8988T (cell line): ENCODE measurements around the gene TMEM41B.
"Not testable (repeated sequence)": the region's sequence is repeated elsewhere in the genome, so short reads cannot be mapped to it uniquely, and the experiment has no call there.

Source experiments
- DNase-seq: peaks from one replicate; pipeline ENCODE4 v3.0.0; 2011

Gene TMEM41B, protein sequence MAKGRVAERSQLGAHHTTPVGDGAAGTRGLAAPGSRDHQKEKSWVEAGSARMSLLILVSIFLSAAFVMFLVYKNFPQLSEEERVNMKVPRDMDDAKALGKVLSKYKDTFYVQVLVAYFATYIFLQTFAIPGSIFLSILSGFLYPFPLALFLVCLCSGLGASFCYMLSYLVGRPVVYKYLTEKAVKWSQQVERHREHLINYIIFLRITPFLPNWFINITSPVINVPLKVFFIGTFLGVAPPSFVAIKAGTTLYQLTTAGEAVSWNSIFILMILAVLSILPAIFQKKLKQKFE

DNA sequence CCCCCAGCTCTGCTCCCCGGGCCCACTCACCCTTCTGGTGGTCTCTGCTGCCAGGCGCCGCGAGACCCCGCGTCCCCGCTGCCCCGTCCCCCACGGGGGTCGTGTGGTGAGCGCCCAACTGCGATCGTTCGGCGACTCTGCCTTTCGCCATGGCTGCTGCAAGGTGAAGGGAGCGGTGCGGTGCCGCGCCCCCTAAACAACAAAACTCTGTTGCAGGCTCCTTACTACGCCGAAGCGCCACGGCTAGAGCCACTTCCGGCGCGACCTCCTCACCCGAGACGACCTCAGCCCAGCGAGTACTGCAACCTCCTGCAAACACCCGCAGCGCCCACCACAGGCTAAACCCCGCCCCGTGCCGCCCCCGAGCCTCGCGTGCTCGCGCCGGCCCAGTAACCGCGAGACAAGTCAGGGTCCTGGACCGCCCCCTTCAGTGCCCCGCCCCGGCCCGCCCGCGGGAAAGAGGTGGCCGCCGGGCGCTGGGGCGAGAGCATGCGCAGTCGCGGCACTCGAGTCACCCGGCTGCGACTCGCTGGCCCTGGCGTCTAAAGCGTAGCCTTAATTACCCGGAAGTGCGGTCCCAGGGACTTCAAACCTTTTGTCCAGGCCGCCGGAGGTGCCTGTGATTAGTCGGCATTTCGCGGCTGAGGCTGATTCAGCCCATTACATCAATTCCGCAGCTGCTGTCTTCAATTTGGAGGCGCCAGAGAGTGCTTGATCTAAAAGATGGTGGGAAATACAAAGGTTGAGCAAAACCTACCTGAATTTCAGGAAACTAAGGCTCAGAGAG lies at the start of gene TMEM41B:
TSS of gene TMEM41B (minus strand) at position 303 of the 787 bp plus-strand sequence. CDS start at position 151, 152 bp downstream.
- DNase-seq = peak; percentile 96

DNA sequence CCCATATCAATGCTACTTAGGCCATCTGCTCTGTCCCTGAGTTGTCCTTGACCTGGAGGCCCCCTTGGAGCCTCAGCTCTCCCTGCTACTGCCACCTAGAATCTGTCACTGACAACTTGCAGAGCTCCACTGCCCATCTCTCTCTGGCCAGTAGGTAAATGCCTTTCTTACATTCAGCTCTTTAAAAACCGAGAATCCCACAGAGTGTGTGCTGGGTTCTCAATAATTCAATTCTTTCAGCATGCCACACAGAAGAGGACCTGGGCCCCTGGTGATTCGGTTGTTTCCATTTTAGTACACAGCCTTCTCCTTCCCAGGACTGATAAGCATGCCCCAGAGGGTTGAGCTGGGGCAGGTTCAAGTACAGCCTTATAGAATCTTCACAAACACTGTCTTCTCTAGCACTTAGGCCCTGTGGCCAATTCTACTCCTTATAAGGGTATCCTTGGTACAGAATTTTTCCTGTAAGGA lies 48.0 kb upstream of the TMEM41B start:
- DNase-seq = no peak

DNA sequence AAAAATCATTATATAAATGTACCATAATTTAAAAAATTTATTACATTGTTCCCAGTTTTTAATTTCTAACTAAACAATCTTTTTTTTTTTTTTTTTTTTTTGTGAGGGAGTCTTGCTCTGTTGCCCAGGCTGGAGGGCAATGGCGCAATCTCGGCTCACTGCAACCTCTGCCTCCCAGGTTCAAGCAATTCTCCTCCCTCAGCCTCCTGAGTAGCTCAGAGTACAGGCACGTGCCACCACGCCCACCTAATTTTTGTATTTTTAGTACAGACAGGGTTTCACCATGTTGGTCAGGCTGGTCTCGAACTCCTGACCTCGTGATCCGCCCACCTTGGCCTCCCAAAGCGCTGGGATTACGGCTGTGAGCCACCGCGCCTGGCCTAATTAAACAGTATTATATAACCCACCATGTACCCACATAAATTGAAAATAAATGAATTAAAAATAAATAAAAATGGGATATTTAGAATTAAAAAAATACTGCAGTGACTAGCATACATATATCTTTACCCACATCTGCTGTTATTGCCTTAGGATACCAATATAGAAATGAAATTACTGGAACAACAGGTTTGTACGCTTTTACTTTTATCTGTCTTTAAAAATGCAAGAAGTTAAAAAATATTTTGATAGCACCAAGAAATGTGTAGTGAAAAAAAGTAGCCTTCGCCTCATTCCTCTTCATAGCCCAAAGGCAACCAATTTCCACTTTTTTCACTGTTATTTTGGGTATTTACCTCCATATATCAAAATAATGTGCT lies 46.6 kb upstream of the TMEM41B start:
- DNase-seq = not testable (repeated sequence)

DNA sequence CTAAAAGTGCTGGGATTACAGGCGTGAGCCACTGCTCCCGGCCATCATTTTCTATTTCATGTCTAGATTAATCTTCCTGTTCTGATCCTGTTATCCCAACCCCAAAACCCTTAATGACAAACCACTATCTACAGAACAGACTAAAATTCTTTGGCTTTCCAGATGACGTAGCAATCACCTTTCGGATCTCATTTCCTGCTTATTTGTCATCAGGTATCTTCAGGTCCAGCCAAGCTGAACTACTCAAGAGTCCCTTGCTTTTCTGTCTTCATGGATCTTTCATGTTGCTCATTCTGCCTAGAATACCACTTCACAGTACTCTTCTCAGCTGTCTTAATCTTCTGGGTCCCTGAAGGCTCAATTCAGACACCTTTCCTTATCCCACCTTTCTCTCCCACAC lies 42.6 kb upstream of the TMEM41B start:
- DNase-seq = no peak

DNA sequence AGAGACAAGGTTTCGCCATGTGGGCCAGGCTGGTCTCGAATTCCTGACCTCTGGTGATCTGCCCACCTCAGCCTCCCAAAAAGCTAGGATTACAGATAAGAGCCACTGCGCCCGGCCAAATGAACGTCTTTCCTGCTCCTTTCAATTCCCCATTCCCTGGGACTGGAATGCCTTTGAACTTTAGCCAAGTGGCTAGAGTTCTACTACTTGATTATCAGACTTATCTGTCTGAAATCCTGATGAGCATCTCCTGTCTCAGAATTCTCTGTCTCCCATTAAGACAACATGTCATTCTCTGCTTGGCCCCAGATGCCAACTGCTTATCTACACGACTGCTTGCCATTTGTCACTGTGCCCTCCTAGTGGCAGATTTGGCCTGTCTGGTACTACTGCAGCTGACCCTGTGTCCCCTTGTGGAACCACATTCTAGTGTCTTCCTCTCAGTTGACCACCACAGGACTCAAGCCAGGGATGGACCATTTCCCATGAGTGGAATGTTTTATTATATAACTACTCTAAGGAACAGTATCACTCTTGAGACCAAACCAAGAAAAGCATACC lies 37.0 kb upstream of the TMEM41B start:
- no peak for DNase-seq

DNA sequence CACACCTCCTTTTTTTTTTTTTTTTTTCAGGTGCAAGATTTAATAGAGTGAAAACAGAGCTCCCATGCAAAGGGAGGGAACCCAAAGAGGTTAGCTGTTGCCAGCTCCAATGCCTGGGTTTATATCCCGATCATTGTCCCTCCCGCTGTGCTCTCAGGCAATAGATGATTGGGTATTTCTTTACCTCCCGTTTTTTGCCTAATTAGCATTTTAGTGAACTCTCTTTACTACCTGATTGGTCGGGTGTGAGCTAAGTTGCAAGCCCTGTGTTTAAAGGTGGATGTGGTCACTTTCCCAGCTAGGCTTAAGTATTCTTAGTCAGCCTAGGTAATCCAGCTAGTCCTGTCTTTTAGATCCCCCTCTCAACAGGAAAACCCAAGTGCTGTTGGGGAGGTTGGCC lies 33.4 kb upstream of the TMEM41B start:
- DNase-seq = not testable (repeated sequence)

DNA sequence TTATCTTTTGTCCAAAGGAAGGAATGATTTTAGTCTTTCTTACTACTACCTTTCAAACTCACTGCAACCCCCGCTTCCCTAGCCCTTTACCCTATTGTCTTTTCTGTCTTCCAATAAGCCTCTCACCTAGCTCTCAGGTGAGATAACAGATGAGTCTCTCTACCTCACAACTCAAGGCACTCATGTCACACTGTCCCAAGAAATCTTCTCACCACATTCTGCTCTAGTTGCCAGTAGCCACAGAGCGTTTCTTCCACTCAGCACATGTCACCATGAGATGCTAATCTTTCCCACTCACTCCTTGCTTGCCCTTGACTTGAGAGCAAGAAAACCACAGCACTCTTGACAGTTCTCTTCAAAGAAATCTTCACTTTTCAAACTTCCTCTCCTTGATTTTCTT lies 32.7 kb upstream of the TMEM41B start:
- DNase-seq = no peak

DNA sequence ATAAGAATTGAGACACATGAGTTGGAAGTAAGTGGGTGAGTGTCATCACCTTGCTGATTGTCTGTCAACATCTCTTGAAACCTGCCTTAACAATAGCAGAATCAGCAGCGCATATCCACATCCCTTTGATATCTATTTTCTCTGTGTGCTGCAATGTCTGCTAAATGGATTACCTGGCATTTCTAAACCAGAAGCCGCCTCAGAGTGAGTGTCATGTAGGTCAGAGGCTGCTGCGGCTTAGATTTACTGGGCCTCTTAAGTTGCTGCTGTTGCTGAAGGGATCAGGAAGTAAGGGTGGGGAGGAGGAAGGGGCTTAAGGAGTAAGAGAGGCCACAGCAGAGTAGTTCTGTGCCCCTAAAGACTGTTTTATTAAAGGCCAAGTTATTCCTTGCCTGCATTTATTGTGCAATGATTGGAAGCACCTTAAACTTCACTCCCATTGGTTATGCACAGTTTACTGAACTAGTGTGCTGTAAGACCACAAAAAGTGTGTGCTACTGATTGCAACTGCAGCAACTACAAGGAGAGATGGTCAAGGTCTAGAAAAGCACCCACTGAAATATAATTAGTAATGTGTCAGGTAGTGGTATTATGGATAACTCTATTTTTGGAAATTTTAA lies 29.8 kb upstream of the TMEM41B start:
- DNase-seq = no peak

DNA sequence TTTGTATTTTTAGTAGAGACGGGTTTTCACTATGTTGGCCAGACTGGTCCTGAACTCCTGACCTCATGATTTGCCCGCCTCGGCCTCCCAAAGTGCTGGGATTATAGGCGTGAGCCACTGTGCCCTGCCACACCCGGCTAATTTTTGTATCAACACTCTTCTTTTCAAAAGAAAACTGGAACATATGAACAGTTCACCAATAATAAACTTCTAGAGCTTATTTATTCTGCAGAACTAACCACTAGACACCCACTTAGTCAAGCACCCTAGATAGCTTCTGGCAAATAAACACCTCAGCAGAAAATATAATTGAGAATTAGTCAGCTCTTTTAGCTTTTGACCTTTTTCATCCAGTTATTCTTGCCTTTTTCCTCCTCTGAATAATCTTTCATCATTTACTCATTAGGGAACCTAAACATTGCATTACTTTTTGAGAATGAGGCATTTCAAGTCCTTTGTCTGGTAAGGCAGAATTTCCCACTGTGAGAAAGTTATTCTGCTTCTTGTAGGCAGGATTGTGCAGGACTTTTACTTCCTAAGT lies 27.3 kb upstream of the TMEM41B start:
- no peak for DNase-seq

DNA sequence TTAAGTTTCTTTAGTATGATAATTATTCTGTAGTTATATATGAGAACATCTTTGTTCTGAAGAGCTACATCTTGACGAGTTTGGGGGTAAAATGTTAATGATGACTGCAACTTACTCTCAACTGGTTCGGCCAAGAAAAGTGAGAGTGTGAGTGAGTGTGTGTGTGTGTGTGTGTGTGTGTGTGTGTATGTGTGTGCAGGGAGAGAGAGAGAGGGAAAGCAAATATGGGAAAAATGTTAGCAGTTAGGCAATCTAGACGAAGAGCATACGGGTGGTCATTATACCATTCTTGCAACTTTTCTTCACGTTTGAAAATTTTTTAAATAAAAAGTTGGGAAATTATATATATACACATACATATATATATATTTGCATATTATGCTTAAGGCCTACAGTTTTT lies 18.3 kb upstream of the TMEM41B start:
- no peak for DNase-seq

DNA sequence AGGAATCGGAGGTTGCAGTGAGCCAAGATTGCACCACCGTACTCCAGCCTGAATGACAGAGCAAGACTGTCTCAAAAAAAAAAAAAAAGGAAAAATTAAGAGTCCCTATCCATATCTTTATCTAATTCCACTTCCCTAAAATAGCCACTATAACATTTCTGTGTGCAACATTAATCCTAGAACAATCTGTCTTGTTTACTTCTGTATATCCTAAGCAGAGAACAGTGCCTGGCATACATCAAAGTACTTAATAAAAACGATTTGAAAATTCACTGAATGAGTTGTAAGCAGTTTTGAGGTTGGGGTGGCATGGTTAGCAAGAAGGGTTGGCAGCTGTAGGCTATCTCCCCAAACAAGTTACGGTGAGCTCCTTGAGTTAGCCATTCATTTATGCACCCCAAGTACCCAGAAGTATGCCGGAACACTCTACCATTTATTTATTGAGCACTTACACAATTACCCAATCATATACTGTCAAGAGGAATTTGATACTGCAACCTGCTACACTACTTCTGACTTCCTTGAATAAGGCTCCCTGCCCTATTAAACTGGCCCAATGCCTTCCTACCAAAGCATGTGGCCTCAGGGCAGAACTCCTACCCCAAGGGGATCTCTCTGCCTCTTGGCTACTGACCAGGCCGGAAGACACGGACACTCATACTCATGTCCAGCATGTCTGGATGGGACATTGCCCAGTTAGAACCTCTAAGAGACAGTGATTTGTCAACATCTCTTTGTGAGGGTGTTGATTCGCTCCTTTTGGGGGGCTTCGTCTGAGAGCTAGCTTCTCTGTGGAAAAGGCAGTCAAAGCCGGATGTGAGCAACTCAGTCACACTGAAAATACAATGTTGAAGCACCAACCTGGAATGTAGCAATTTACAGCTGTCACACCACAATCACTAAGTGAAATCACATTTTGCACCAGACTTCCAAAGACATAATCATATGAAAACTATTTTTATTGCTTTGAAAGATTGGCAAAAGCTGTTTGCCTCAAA lies 16.3 kb upstream of the TMEM41B start:
- DNase-seq = no peak

DNA sequence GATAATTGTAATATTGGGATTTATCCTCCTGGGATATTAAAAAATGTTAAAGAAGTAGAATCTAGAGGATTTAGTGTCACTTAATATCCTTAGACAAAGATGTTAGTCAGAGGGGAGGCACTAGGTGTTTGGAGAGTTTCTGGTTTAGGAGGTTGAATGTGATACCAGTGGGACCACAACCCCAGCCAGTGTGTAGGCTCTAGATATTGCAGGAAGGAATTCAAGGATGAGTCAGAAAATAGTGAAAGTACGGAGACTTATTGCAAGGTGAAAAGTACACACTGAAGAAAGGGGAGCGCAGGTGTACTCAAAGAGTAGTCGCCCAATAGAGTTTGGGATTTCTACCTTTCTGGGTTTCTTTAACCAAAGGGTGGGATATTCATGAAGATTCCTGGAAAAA lies 5.7 kb upstream of the TMEM41B start:
- no peak for DNase-seq

DNA sequence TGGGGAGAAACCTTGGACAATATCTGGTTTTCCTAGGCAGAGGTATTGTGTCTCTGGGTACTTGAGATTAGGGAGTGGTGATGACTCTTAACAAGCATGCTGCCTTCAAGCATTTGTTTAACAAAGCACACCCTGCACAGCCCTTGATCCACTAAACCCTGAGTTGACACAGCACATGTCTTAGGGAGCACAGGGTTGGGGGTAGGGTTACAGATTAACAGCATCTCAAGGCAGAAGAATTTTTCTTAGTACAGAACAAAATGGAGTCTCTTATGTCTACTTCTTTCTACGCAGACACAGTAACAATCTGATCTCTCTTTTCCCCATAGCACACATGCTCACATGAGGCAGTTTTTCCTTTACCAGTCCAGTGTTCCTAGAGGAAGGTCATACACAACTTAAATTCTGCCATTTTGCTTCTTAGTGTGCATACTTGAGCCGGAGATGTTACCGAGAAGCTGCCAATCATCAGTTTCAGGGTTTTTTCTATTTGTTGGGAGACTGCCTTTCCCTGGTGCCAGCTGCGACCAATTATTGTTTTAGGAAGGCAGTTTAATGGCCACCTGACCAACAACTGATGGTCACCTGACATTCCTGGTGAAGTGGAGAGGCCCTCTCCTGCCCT lies 5.1 kb upstream of the TMEM41B start:
- DNase-seq = not testable (repeated sequence)

DNA sequence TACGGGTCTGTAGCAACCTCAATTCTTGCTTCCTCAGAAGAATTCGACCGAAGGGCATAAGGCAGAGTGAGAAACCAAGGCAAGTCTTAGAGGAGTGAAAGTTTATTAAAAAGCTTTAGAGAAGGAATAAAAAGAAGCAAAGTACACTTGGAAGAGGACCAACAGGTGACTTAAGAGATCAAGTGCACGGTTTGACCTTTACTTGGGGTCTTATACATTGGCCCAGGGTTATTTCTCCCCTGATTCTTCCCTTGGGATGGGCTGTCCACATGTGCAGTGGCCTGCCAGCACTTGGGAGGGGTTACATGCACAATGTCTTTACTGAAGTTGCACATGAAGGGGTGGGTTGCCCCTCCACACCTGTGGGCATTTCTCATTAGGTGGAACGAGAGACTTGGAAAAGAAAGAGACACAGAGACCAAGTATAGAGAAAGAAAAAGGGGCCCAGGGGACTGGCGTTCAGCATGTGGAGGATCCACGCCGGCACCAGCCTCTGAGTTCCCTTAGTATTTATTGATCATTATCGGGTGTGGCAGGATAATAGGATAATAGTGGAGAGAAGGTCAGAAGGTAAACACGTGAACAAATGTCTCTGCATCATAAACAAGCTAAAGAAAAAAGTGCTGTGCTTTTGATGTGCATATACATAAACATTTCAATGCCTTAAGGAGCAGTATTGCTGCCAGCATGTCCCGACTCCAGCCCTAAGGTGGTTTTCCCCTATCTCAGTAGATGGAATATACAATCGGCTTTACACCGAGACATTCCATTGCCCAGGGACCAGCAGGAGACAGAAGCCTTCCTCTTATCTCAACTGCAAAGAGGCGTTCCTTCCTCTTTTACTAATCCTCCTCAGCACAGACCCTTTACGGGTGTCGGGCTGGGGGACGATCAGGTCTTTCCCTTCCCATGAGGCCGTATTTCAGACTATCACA lies 4.3 kb upstream of the TMEM41B start:
- not testable (repeated sequence) for DNase-seq

DNA sequence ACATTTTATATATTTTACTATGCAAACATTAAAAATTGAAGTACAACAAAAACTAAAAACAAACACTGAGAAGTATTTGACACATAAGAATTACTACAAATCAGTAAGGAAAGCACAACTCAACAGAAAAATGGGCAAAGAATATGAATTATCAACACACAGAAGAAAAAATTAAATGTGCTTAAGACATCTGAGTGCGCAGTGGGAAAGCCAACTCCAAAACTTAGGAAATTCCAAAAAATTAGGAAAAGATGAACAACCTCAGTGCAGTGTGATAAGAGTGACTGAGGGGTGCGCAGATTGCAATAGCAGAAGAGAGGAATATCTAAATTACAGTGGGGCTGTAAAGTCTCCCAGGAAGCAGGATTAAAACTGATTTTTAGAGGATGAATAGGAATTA lies 1.9 kb upstream of the TMEM41B start:
- no peak for DNase-seq

DNA sequence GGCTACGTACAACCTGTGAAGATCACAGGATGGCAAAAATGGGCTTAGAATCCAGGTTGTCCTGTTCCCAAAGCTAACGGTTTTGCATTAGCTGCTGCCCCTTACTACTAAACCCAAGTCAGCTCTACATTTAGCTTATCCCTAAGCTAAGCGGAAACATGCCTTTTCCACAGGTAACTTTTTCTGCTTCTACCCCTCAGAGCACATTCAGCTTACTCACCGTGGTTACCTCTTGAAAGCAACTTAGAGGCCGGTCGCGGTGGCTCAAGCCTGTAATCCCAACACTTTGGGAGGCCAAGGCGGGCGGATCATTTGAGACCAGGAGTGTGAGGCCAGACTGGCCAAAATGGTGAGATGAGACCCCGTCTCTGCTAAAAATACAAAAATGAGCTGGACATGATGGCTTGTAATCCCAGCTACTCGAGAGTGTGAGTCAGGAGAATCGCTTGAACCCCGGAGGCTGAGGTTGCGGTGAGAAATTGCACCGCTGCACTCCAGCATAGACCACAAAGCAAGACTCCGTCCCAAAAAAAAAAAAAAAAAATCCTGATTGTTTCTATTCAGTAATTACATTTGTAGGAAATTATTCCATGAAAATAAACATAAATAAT lies 790 bp upstream of the TMEM41B start:
- no peak for DNase-seq

DNA sequence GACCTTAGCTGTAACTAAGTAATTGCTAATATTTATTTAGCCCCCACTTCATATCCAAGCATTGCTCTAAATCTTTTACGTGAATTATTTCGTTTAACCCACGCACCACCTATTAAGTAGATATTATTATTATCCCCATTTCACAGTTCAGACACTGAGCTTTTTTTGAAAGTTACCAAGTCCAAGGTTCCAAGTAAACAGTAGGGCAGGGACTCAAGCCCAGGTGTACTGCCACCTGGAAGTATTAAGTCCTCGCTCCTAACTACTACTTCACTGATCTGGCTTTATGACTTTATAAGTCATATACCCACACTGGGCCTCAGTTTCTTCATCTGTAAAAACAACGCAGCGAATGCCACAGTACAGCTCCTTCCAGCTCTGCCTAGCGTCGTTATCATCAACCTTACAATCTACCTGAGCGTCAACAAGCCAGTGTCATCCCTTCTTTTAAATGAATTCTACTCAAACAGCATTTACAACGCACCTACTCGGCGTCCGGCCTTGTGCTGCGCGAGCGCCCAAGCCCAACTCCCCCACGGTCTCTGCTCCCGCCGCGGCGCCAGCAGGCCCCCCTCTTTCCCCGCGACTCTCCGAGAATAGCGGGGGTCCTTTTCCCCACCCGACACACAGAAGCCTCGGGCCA lies 624 bp downstream of the TMEM41B start:
- DNase-seq = peak; percentile 33

DNA sequence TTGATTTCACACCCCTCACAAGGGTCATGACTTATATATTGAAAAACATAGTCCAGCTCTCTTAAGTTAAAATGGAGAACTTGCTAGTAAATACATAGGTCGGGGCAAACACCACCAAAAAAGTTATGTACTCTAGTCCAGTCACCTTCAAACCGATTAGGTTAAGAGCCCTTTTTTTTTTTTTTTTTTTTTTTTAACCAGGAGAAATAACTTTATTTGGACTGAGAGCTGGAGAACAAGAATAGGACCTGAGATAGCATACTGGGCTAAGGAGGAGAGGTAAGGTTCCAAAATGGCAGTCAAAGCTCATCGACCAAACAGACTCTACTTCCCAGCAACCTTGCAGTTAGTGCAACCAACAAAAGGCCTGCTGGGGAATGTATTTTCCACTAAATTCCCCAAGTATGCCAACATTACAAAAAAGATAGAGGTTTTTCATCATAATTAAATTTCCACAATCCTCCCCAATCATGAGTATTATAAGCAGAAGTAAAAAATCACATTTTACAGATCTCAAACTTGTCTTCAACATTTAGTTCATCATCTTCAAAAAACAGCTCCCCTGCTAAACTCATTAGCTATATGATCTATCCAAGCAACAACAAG lies 3.8 kb downstream of the TMEM41B start:
- no peak for DNase-seq
